ENCODE measurements around the gene HTRA1.

HTRA1 gene

DNA sequence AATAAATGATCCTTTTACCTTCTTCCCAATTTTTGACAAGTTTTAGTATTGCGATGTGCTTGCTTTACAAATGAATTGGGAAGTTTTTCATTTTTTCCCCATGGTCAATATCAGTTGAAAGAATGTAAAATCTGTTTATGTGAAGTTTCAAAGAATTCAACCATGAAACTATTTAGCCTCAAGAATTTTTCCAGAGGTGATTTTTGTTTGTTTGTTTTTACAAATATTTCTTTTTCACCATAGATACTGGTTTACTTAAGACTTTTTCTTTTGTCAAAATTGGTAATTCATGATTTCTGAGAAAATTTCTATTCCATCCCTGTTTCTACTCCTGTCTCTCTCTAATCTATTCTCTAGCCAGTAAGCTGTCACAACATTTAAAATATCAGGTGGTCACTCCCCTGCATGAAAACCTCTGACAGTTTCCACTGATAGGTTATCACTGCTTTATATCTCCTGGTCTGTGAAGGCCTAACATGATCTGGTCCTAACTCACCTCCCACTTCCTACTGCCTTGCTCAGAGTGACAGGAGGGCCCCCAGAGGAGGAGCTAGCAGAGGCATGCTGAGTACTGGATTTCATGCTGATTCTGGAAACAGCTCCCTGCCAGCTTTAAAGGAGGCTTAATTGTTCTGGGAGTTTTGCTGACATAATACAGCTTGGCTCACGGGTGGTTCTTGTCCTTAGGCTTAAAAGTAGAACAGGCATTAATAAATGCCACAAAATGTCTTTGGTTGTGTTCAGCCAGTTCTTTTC lies 14.5 kb upstream of the HTRA1 start:
- Histone ChIP-seq H3K18ac (ENCODE audit: low read length) (no peak overlapping the region), H3K27me3 (ENCODE audit: control insufficient read depth in 3 of 3, insufficient read depth in 3 of 3, low read depth in 1 of 3, low read length in 3 of 3) (peaks cover 0 to 4% (median 0%) of the 10 kb centered on the region in 3 experiments), H2AFZ (ENCODE audit: low read length) (no peak overlapping the region), H3K4me2 (ENCODE audit: insufficient read depth, low read length, poor library complexity, severe bottlenecking) (no peak overlapping the region), H4K8ac (ENCODE audit: low read depth, low read length) (no peak overlapping the region), H2BK5ac (ENCODE audit: low read length) (no peak overlapping the region), H2BK15ac (ENCODE audit: low read length) (no peak overlapping the region), H4K91ac (ENCODE audit: low read depth, low read length, poor library complexity) (no peak overlapping the region), H3K27ac (replicated peaks; ENCODE audit: low read length) (no peak overlapping the region), H2BK120ac (ENCODE audit: low read depth, low read length) (no peak overlapping the region), H3K4me3 (ENCODE audit: low read length in 2 of 2) (no peak overlapping the region), H3K23ac (ENCODE audit: low read depth, low read length, poor library complexity) (no peak overlapping the region), H3K4me1 (ENCODE audit: control insufficient read depth in 2 of 2, insufficient read depth in 1 of 2, low read depth in 1 of 2, low read length in 2 of 2) (peaks cover 0 to 7% of the 10 kb centered on the region in 2 donors), H3K14ac (ENCODE audit: low read length) (no peak overlapping the region), H3K9me3 (replicated peaks in 1 of 2; ENCODE audit: control insufficient read depth in 2 of 2, insufficient read depth in 1 of 2, low read depth in 1 of 2, low read length in 2 of 2) (peaks cover 10 to 14% of the 10 kb centered on the region in 2 donors), H3K4ac (ENCODE audit: low read length) (no peak overlapping the region), H3K36me3 (replicated peaks in 1 of 2; ENCODE audit: control insufficient read depth in 2 of 2, insufficient read depth in 2 of 2, low read length in 2 of 2) (no peaks in the 10 kb centered on the region), H3K9ac (ENCODE audit: low read depth, low read length, poor library complexity) (no peak overlapping the region), H3K79me1 (ENCODE audit: low read depth, low read length) (no peaks in the 10 kb centered on the region), H2AK5ac (ENCODE audit: low read depth, low read length) (no peak overlapping the region), H2BK12ac (ENCODE audit: low read length) (no peak overlapping the region)
- WGBS, 2 donors (ENCODE audit: extremely low coverage in 2 of 2, insufficient read length in 2 of 2, insufficient replicate concordance in 1 of 2): no CpG with 5 or more reads among the region's 2 CpGs
- no peak for DNase-seq (ENCODE audit: low spot score)

DNA sequence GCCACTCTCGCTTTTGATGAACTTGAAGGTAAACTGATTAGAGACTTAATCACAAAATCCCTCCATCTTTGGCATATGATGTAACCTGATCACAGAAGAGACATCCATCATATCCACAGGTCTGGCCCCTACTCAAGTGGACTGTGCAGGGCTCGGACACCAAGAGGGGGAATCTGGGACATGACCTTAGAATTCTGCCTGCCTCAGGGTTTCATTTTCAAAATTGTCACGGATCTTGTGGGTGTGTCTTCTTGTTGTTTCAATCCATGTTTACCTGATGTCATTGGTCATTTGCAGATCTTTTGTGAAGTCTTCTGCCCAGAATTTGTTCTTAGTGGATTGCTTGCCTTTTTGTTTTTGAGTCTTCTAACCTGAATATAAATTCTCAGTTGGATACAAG lies 12.8 kb upstream of the HTRA1 start:
- H2BK12ac ChIP-seq (ENCODE audit: low read length): no peak overlapping the region
- H2AK5ac ChIP-seq (ENCODE audit: low read depth, low read length): no peak overlapping the region
- WGBS, 2 donors (ENCODE audit: extremely low coverage in 2 of 2, insufficient read length in 2 of 2, insufficient replicate concordance in 1 of 2): no CpG with 5 or more reads among the region's 3 CpGs
- H4K8ac ChIP-seq (ENCODE audit: low read depth, low read length): no peak overlapping the region
- H3K4me2 ChIP-seq (ENCODE audit: insufficient read depth, low read length, poor library complexity, severe bottlenecking): no peak overlapping the region
- no peaks in the 10 kb centered on the region for H3K36me3 ChIP-seq (replicated peaks in 1 of 2; ENCODE audit: control insufficient read depth in 2 of 2, insufficient read depth in 2 of 2, low read length in 2 of 2)
- no peak overlapping the region for H2BK5ac ChIP-seq (ENCODE audit: low read length)
- H2AFZ ChIP-seq (ENCODE audit: low read length): no peak overlapping the region
- no peak overlapping the region for H3K18ac ChIP-seq (ENCODE audit: low read length)
- H3K9me3 ChIP-seq (replicated peaks in 1 of 2; ENCODE audit: control insufficient read depth in 2 of 2, insufficient read depth in 1 of 2, low read depth in 1 of 2, low read length in 2 of 2): peaks cover 10 to 14% of the 10 kb centered on the region in 2 donors
- no peak overlapping the region for H3K9ac ChIP-seq (ENCODE audit: low read depth, low read length, poor library complexity)
- no peak overlapping the region for H2BK15ac ChIP-seq (ENCODE audit: low read length)
- no peak overlapping the region for H3K14ac ChIP-seq (ENCODE audit: low read length)
- peaks cover 0 to 4% (median 0%) of the 10 kb centered on the region in 3 experiments for H3K27me3 ChIP-seq (ENCODE audit: control insufficient read depth in 3 of 3, insufficient read depth in 3 of 3, low read depth in 1 of 3, low read length in 3 of 3)
- no peak overlapping the region for H3K23ac ChIP-seq (ENCODE audit: low read depth, low read length, poor library complexity)
- no peak overlapping the region for H3K27ac ChIP-seq (replicated peaks; ENCODE audit: low read length)
- no peak overlapping the region for H3K4ac ChIP-seq (ENCODE audit: low read length)
- H3K4me3 ChIP-seq (ENCODE audit: low read length in 2 of 2): no peak overlapping the region
- no peak overlapping the region for H4K91ac ChIP-seq (ENCODE audit: low read depth, low read length, poor library complexity)
- DNase-seq (ENCODE audit: low spot score): no peak
- H3K4me1 ChIP-seq (ENCODE audit: control insufficient read depth in 2 of 2, insufficient read depth in 1 of 2, low read depth in 1 of 2, low read length in 2 of 2): no peaks in the 10 kb centered on the region
- no peaks in the 10 kb centered on the region for H3K79me1 ChIP-seq (ENCODE audit: low read depth, low read length)
- H2BK120ac ChIP-seq (ENCODE audit: low read depth, low read length): no peak overlapping the region

- Histone ChIP-seq H3K18ac (ENCODE audit: low read length) (no peak overlapping the region), H3K4me2 (ENCODE audit: insufficient read depth, low read length, poor library complexity, severe bottlenecking) (no peak overlapping the region), H3K27me3 (ENCODE audit: control insufficient read depth in 3 of 3, insufficient read depth in 3 of 3, low read depth in 1 of 3, low read length in 3 of 3) (peaks cover 0 to 4% (median 0%) of the 10 kb centered on the region in 3 experiments), H2AFZ (ENCODE audit: low read length) (no peak overlapping the region), H3K79me1 (ENCODE audit: low read depth, low read length) (no peaks in the 10 kb centered on the region), H2BK15ac (ENCODE audit: low read length) (no peak overlapping the region), H4K8ac (ENCODE audit: low read depth, low read length) (no peak overlapping the region), H3K9ac (ENCODE audit: low read depth, low read length, poor library complexity) (no peak overlapping the region), H4K91ac (ENCODE audit: low read depth, low read length, poor library complexity) (no peak overlapping the region), H3K36me3 (replicated peaks in 1 of 2; ENCODE audit: control insufficient read depth in 2 of 2, insufficient read depth in 2 of 2, low read length in 2 of 2) (no peaks in the 10 kb centered on the region), H3K27ac (replicated peaks; ENCODE audit: low read length) (no peak overlapping the region), H3K23ac (ENCODE audit: low read depth, low read length, poor library complexity) (no peak overlapping the region), H3K9me3 (replicated peaks in 1 of 2; ENCODE audit: control insufficient read depth in 2 of 2, insufficient read depth in 1 of 2, low read depth in 1 of 2, low read length in 2 of 2) (peaks cover 10 to 14% of the 10 kb centered on the region in 2 donors), H3K4me3 (ENCODE audit: low read length in 2 of 2) (no peak overlapping the region), H3K14ac (ENCODE audit: low read length) (no peak overlapping the region), H2AK5ac (ENCODE audit: low read depth, low read length) (no peak overlapping the region), H2BK12ac (ENCODE audit: low read length) (no peak overlapping the region), H3K4ac (ENCODE audit: low read length) (no peak overlapping the region), H3K4me1 (ENCODE audit: control insufficient read depth in 2 of 2, insufficient read depth in 1 of 2, low read depth in 1 of 2, low read length in 2 of 2) (no peaks in the 10 kb centered on the region), H2BK120ac (ENCODE audit: low read depth, low read length) (no peak overlapping the region), H2BK5ac (ENCODE audit: low read length) (no peak overlapping the region)
- no peak for DNase-seq (ENCODE audit: low spot score)
- WGBS, 2 donors (ENCODE audit: extremely low coverage in 2 of 2, insufficient read length in 2 of 2, insufficient replicate concordance in 1 of 2): no CpG with 5 or more reads among the region's 4 CpGs
Measured at GRCh38 chr10:122449153-122449552, 12.2 kb upstream of the HTRA1 start.

- no peak overlapping the region for H3K27ac ChIP-seq (replicated peaks; ENCODE audit: low read length)
- peaks cover 10 to 14% of the 10 kb centered on the region in 2 donors for H3K9me3 ChIP-seq (replicated peaks in 1 of 2; ENCODE audit: control insufficient read depth in 2 of 2, insufficient read depth in 1 of 2, low read depth in 1 of 2, low read length in 2 of 2)
- no peak overlapping the region for H3K9ac ChIP-seq (ENCODE audit: low read depth, low read length, poor library complexity)
- no peak overlapping the region for H4K8ac ChIP-seq (ENCODE audit: low read depth, low read length)
- H3K4ac ChIP-seq (ENCODE audit: low read length): no peak overlapping the region
- H2AK5ac ChIP-seq (ENCODE audit: low read depth, low read length): no peak overlapping the region
- H4K91ac ChIP-seq (ENCODE audit: low read depth, low read length, poor library complexity): no peak overlapping the region
- no peaks in the 10 kb centered on the region for H3K79me1 ChIP-seq (ENCODE audit: low read depth, low read length)
- no peak overlapping the region for H2BK12ac ChIP-seq (ENCODE audit: low read length)
- DNase-seq (ENCODE audit: low spot score): no peak
- no peak overlapping the region for H3K23ac ChIP-seq (ENCODE audit: low read depth, low read length, poor library complexity)
- H3K4me1 ChIP-seq (ENCODE audit: control insufficient read depth in 2 of 2, insufficient read depth in 1 of 2, low read depth in 1 of 2, low read length in 2 of 2): peaks cover 0 to 2% of the 10 kb centered on the region in 2 donors
- no peak overlapping the region for H3K18ac ChIP-seq (ENCODE audit: low read length)
- H3K14ac ChIP-seq (ENCODE audit: low read length): no peak overlapping the region
- WGBS, 2 donors (ENCODE audit: extremely low coverage in 2 of 2, insufficient read length in 2 of 2, insufficient replicate concordance in 1 of 2): no CpG with 5 or more reads among the region's 14 CpGs
- no peak overlapping the region for H2BK120ac ChIP-seq (ENCODE audit: low read depth, low read length)
- no peak overlapping the region for H2BK5ac ChIP-seq (ENCODE audit: low read length)
- H3K36me3 ChIP-seq (replicated peaks in 1 of 2; ENCODE audit: control insufficient read depth in 2 of 2, insufficient read depth in 2 of 2, low read length in 2 of 2): no peaks in the 10 kb centered on the region
- peak overlapping the region in 1 of 2 donors; percentile 16 for H3K4me3 ChIP-seq (ENCODE audit: low read length in 2 of 2)
- peaks cover 0 to 4% (median 0%) of the 10 kb centered on the region in 3 experiments for H3K27me3 ChIP-seq (ENCODE audit: control insufficient read depth in 3 of 3, insufficient read depth in 3 of 3, low read depth in 1 of 3, low read length in 3 of 3)
- H3K4me2 ChIP-seq (ENCODE audit: insufficient read depth, low read length, poor library complexity, severe bottlenecking): no peak overlapping the region
- H2BK15ac ChIP-seq (ENCODE audit: low read length): no peak overlapping the region
- H2AFZ ChIP-seq (ENCODE audit: low read length): no peak overlapping the region
Measured at GRCh38 chr10:122450353-122450990, 10.9 kb upstream of the HTRA1 start.
